Stimulated activated CD4-positive, alpha-beta T cell treated with anti-CD3 and anti-CD28 coated beads, Interleukin-2, amount 100 ng/mL, for 24 hours (primary cell): Measurements from ENCODE around the gene SPTB.
"Not testable (repeated sequence)": the region's sequence is repeated elsewhere in the genome, so short reads cannot be mapped to it uniquely, and the experiment has no call there.

ENCODE experiments used
- DNase-seq, 2 donors: peaks; one replicate each; pipeline ENCODE4 v3.0.0-alpha.2; 2020

Gene SPTB

GRCh38 chr14:64879635-64880220 lies at the start of gene SPTB:
Gene SPTB, minus strand, starts transcription at chr14:64879907. Its CDS starts 56,813 bp downstream, at chr14:64823094.
- peak; percentile 69 to 77 for DNase-seq

DNA sequence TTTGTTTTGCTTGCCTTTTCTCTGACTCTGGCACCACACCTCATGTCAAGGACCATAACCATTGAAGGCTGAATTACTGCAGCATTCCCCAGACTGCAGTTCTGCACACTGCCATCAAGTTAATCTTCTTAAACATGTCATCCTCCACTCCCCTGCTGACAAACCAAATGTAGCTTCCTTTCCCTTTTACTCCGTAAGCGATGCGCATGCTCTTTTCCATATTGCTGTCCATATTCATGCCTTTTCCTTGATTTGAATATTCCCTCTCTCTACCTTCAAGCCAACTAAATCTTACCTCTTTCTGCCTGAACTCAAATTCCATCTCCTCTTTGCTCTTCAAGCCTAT lies 49.3 kb upstream of the SPTB start:
- no peak for DNase-seq

- no peak for DNase-seq
These were observed 48.7 kb upstream of the SPTB start for GRCh38 chr14:64928239-64929013.

GRCh38 chr14:64927031-64927430 lies 47.3 kb upstream of the SPTB start:
- DNase-seq = no peak

GRCh38 chr14:64926398-64926995 lies 46.8 kb upstream of the SPTB start:
- no peak for DNase-seq

- DNase-seq = no peak
These were observed 43.3 kb upstream of the SPTB start for GRCh38 chr14:64923015-64923414.

DNA sequence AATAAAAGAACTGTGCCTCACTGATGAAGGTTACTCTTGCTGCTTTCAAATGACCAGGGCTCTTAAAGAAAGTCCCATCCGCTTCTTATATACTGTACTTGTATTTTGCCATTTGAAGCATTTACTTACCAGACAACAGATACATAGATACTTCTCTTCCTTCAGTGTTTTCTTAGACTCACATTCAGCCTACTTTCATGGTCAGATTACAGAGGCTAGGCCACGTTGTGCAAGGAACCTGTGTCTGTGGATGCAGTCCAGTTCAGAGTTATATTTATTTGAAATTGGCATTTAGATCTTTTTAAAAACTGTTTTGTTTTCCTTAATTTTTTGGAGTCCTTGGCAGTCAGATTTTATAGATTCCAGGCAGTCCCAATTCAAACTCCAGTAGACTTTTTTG lies 40.8 kb upstream of the SPTB start:
- DNase-seq = no peak

DNA sequence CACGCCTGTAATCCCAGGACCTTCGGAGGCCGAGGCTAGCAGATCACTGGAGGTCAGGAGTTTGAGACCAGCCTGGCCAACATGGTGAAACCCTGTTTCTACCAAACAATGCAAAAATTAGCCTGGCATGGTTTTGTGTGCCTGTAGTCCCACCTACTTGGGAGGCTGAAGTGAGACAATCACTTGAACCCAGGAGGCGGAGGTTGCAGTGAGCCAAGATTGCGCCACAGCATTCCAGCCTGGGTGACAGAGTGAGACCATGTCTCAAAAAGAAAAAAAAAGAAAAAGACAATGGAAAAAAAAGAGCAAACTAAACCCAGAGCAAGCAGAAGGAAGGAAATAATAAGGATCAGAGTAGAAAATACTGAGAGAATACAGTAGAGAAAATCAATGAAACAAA lies 39.9 kb upstream of the SPTB start:
- no peak for DNase-seq

DNA sequence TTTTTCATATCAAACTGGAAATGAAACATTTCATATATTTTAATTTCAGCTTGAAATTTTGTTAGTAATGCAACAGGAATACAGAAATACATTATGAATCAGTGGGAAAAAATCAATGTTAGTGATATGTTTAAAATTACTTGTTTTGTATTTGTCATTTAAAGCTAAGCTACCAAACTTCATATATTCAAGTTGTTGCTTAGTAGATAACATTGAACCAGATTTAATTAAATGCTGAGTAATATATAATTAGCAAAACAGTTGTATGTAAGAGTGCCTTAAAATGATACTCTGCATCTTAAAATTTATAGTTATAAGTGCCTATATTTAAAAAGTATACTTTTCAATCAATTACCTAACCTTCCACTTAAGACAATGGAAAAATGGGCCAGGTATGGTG lies 39.5 kb upstream of the SPTB start:
- DNase-seq = no peak

DNA sequence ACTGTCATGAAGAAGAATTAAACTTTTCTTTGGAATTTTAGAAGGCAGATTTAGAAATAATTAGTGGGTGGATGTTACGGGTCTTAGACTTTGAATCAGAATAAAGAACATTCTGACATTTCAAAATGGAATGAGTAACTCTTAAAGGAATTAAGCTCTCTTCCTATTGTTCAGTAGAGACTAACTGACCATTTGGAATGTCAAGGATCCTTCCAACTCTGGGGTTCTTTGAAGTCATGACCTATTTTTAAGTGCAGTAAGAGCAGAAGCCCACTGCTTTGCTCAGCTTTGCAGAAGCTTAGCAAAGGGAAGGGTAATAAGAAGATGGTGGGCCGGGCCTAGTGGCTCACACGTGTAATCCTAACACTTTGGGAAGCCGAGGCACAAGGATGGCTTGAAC lies 38.5 kb upstream of the SPTB start:
- no peak for DNase-seq

GRCh38 chr14:64915797-64916196 lies 36.1 kb upstream of the SPTB start:
- DNase-seq = no peak

DNA sequence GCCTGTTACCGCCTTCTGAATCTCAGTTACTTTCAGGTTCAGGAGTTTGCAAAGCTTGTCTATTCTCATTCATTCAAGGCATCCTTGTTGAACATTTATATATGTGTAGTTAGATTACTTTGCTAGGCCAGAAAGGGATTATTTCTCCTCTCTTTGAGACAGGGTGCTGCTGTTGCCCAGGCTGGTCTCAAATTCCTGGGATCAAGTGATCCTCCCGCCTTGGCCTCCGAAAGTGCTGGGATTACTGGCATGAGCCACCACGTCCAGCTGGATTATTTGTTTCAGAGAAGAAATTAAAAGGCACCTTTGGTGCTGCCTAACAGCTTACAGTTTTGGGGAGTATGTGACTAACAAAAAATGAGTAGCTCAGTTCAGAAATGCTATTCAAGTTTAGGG lies 35.3 kb upstream of the SPTB start:
- no peak for DNase-seq

DNA sequence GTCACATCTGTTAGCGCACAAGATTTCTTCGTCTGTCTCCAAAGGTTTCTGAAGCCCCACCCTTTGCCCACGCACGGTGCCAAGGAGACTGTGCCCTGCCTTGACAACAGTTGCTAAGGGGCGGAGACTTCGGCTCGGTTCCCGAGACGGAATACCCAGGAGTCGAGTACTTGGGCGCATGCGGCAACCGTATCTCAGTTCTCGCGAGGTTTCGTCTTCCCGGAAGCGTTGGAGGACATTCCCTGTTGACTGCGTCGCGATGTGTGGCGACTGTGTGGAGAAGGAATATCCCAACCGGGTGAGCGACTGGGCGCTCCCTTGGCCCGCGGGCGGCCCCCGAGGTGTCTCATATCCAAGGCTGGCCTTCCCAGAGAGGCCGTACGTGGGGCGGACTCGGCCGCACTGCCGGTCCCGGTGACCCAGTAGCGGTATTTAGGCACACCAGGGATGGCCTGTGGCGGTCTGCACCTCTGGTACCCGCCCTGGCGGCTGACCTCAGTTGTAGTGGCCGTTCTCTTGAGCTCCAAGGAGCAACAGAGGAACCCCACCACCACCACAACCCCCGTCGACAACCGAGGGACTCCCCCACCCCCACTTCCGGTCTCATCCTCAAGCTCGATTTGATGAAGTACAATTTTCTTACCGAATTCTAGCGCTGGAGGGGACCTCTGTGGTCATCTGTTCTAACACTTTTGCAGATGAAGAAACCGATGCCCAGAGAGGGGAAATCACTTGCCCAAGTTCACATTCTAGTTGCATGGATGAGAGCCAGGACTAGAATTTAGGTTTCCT lies 34.7 kb upstream of the SPTB start, which contains the start of gene CHURC1:
CHURC1 (plus strand) TSS at position 219 of the 792 bp plus-strand sequence; CDS start at position 260, 41 bp downstream.
- peak; percentile 98 for DNase-seq

DNA sequence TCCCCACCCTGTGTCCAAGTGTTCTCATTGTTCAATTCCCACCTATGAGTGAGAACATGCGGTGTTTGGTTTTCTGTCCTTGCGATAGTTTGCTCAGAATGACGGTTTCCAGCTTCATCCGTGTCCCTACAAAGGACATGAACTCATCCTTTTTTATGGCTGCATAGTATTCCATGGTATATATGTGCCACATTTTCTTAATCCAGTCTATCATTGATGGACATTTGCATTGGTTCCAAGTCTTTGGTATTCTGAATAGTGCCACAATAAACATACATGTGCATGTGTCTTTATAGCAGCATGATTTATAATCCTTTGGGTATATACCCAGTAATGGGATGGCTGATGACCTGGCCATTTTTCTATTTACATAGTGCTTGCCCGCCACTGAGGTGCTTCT lies 33.8 kb upstream of the SPTB start:
- not testable (repeated sequence) for DNase-seq

DNA sequence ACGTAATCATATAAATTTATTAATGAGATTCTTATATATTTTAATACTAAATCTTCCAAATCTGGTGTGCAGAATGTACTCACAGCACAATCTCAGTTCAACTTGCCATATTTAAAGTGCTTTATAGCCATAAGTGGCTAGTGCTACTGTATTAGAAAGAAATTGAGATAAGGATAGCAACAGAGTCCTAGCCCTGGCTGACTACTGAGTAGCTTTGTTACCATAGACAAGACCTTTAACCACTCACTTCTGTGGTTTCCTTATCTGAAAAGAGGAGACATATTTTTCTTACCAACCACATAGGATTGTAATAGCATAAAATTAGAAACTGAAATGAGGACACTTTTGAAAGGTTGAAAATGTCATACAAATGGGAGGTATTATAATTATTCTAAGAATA lies 32.6 kb upstream of the SPTB start:
- no peak for DNase-seq

GRCh38 chr14:64910847-64911495 lies 31.3 kb upstream of the SPTB start:
- no peak for DNase-seq

GRCh38 chr14:64906022-64906421 lies 26.3 kb upstream of the SPTB start:
- DNase-seq = no peak

- DNase-seq = no peak
These were observed 20.3 kb upstream of the SPTB start for GRCh38 chr14:64899958-64900357.

DNA sequence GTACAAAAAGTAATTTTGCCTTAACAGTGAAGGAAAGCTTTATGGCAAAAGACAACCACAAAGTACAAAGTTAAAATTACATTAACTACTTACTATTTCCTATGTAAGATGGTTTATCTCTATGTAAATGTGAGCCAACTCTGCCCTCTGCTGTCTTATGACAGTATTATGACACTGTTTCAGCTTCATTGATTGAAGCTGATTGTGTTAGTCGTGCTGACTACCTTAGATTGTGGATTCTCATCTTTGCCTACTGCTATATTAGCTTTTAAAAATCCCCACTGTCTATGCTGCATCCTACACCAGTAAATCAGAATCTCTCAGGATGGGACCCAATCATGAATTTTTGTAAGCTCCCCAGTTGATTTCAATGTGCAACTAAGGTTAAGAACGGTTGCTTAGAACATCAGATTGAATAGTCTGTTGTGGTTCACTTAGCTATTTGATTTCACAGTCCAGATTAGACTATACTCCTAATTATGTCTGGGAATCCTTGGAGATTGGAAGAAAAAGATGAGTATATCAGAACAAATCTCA lies 12.2 kb upstream of the SPTB start:
- DNase-seq = peak in 1 of 2 donors; percentile 30

DNA sequence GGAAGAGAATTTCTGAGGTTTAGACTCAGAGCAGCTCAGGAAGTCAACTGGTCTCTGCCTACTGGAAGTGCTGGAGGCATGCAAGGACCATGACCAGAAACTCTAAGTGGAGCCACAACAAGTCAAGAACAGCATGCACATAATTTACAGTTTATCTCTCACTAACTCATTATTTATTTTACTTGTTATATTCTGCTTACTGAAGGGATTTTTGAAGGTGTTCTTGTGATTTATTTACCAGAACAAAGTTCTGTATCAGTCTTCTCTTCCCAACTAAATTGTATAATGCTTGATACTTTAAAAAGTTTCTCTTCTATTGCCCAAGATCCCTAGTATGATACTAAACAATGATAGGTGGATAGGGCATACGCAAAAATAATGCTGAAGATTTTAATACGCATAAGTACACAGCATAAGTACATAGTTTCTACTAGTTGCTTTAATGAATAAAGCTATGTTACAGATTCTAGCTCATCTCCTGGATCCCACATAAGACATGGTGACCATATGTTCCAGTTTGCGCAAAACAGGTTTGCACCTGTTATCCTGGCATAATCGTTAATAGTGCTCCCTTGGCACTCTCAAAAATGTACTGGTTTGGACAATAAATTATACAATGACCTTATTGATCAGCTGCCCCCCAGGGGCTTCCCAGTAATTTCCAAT lies 11.6 kb upstream of the SPTB start:
- no peak for DNase-seq

DNA sequence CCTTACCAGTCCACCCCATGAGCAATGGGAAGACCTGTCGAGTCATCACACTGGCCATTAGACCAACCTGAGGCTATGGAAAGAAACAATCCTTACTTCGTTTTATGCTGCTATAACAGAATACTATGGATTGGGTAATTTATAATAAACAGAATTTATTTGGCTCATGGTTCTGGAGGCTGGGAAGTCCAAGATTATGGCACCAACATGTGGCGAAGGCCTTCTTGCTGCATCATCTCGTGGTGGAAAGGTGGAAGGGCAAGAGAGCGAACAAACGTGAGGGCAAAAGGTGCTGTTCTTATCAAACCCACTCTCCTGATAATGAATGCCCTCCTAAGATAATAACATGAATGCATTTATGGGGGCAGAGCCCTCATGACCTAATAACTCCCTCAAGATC lies 9.6 kb upstream of the SPTB start:
- no peak for DNase-seq

DNA sequence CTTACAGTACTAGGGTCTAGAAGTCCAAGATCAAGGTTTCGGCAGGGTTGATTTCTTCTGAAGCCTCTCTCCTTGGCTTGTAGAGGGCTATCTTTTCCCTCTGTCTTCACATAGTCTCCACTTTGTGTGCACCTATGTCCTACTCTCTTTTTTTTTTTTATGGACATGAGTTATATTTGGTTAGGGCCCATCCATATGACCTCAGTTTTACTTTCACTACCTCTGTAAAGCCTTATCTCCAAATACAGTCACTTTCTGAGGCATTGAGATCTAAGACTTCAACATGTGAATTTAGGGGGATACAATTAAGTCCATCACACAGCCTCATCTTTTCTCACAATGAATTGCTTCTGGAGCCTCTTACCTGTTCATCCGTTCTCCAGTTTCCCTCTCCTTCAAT lies 5.9 kb upstream of the SPTB start:
- DNase-seq = no peak
